ENCODE results near the gene RBM27.
"Not testable (repeated sequence)": the region's sequence is repeated elsewhere in the genome, so short reads cannot be mapped to it uniquely, and the experiment has no call there.

RBM27 gene

GRCh38 chr5:146173597-146173996, 29.8 kb upstream of the RBM27 start:
- TF ChIP-seq, protein P1, sequence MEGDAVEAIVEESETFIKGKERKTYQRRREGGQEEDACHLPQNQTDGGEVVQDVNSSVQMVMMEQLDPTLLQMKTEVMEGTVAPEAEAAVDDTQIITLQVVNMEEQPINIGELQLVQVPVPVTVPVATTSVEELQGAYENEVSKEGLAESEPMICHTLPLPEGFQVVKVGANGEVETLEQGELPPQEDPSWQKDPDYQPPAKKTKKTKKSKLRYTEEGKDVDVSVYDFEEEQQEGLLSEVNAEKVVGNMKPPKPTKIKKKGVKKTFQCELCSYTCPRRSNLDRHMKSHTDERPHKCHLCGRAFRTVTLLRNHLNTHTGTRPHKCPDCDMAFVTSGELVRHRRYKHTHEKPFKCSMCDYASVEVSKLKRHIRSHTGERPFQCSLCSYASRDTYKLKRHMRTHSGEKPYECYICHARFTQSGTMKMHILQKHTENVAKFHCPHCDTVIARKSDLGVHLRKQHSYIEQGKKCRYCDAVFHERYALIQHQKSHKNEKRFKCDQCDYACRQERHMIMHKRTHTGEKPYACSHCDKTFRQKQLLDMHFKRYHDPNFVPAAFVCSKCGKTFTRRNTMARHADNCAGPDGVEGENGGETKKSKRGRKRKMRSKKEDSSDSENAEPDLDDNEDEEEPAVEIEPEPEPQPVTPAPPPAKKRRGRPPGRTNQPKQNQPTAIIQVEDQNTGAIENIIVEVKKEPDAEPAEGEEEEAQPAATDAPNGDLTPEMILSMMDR (conservative IDR thresholded peaks at IDR 0.05; ENCODE audit: low read length), result no peak
- H3K4me3 ChIP-seq (ENCODE audit: low read length), result no peak overlapping the region
- no peak for DNase-seq (ENCODE audit: low read depth)

GRCh38 chr5:146176805-146177204, 26.6 kb upstream of the RBM27 start:
- no peak overlapping the region for H3K4me3 ChIP-seq (ENCODE audit: low read length)
- TF ChIP-seq, protein P1 (conservative IDR thresholded peaks at IDR 0.05; ENCODE audit: low read length), result no peak
- DNase-seq (ENCODE audit: low read depth), result no peak

GRCh38 chr5:146179696-146180095, 23.7 kb upstream of the RBM27 start:
- H3K4me3 ChIP-seq (ENCODE audit: low read length), result no peak overlapping the region
- TF ChIP-seq, protein P1 (conservative IDR thresholded peaks at IDR 0.05; ENCODE audit: low read length), result no peak
- no peak for DNase-seq (ENCODE audit: low read depth)

DNA sequence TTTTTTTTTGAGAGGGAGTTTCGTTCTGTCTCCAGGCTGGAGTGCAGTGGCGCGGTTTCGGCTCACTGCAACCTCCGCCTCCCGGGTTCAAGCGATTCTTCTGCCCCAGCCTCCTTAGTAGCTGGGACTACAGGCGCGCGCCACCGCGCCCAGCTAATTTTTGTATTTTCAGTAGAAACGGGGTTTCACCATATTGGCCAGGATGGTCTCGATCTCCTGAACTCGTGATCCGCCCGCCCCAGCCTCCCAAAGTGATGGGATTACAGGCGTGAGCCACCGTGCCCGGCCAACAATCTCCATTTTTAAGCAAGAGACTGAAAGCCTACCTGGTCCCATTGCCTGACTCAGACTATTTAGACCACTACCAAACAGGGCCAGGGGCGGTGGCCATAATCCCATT, 20.0 kb upstream of the RBM27 start:
- DNase-seq (ENCODE audit: low read depth), result not testable (repeated sequence)
- peak overlapping the region; percentile 71 for H3K4me3 ChIP-seq (ENCODE audit: low read length)

GRCh38 chr5:146185161-146185560, 18.2 kb upstream of the RBM27 start:
- TF ChIP-seq, protein P1 (conservative IDR thresholded peaks at IDR 0.05; ENCODE audit: low read length), result no peak
- DNase-seq (ENCODE audit: low read depth), result no peak
- no peak overlapping the region for H3K4me3 ChIP-seq (ENCODE audit: low read length)

- TF ChIP-seq, protein P1 (conservative IDR thresholded peaks at IDR 0.05; ENCODE audit: low read length), result no peak
- no peak overlapping the region for H3K4me3 ChIP-seq (ENCODE audit: low read length)
- DNase-seq (ENCODE audit: low read depth), result peak; percentile 39
These were observed 15.0 kb upstream of the RBM27 start for GRCh38 chr5:146188358-146188757.

- no peak overlapping the region for H3K4me3 ChIP-seq (ENCODE audit: low read length)
- no peak for DNase-seq (ENCODE audit: low read depth)
- TF ChIP-seq, protein P1 (conservative IDR thresholded peaks at IDR 0.05; ENCODE audit: low read length), result no peak
These were observed 10.8 kb upstream of the RBM27 start for GRCh38 chr5:146192571-146193043.

DNA sequence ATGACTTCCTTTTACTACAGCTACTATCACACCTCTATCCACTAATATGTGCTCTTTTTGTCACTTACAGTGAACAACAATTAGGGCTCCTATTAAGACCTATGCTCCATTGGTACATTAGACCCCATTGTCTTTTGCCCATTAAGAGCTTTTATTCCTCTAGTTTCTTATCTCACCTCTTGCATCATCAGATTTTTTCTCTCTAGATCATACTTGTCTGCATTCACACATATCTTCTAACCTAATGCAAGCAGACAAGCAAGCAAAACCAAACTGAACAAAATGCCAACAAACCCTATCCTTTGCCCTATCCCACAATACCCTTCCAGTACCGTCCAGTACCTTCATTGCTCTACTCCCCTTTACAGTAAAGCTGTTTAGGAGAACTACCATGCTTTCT, 10.1 kb upstream of the RBM27 start:
- no peak for DNase-seq (ENCODE audit: low read depth)
- H3K4me3 ChIP-seq (ENCODE audit: low read length), result no peak overlapping the region
- TF ChIP-seq, protein P1 (conservative IDR thresholded peaks at IDR 0.05; ENCODE audit: low read length), result no peak

DNA sequence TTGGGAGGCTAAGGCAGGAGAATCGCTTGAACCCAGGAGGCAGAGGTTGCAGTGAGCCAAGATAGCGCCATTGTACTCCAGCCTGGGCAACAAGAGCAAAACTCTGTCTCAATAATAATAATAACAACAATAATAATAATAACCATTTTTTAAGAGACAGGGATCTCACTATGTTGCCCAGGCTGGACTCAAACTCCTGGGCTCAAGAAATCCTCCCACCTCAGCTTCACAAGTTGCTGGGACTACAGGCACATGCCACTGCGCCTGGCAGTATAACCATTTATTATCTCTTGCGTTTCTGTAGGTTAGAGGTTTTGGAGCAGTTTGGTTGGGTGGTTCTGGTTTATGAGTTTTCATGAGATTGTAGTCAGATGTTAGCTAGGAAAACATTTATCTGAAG, 8.4 kb upstream of the RBM27 start:
- not testable (repeated sequence) for DNase-seq (ENCODE audit: low read depth); H3K4me3 ChIP-seq (ENCODE audit: low read length)
